ENCODE data around the gene GOLGA6A. TPM values are rescaled to one million over a fixed set of nuclear protein-coding genes. Genes with fewer than 3 reads are reported as not detected.

The GOLGA6A gene
- total RNA-seq, 1 experiment from 2014 or later = not detected

DNA sequence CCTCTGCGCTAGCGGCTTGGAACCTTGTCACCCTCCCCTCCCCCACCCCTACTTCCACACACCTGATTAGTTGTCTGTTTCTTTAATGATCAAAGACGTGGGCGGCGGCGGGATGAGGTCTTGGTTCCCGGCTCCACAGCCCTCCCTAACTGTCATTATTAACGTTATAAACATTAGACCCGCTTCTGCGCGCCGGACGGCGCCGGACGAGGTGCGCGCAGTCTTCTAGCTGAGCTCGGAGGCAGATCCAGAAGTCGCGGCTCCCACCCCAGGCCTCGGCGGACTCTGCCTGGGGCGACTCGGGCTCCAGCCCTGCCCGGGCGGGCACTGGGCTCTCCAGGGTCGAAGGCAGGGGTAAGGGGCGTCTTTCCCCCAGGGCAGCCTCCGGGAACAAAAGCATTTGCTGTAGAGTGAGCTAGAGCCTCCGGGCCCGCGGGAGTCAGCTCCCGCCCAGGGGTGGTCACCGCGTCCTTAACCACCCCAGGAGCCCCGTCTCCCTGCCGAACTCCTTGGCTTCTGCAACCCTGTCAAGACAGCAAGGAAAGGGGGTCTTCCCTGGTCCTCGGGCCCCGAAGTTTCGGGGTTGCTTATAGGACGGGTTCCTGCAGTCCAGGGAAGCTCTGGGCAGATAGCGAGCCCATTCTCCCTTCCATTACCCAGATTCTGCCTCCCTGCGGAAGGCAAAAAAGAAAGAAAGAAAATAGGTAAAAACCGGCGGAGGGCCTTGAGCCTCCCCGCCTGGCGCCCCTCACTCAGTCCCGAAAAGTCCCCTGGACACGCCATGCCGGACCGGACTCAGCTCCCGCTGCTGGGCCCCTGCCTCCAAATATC, 45.8 kb upstream of the GOLGA6A start:
- DNase-seq (ENCODE audit: low spot score) = peak; percentile 30
- intact Hi-C loops (cut with micrococcal nuclease; ENCODE audit: unreplicated experiment) = loop anchor here (1.0 to 5.0 kb wide), 4 partner anchors 156 to 194 kb away; no protein-coding TSS in a partner anchor
- TF ChIP-seq, protein P1, sequence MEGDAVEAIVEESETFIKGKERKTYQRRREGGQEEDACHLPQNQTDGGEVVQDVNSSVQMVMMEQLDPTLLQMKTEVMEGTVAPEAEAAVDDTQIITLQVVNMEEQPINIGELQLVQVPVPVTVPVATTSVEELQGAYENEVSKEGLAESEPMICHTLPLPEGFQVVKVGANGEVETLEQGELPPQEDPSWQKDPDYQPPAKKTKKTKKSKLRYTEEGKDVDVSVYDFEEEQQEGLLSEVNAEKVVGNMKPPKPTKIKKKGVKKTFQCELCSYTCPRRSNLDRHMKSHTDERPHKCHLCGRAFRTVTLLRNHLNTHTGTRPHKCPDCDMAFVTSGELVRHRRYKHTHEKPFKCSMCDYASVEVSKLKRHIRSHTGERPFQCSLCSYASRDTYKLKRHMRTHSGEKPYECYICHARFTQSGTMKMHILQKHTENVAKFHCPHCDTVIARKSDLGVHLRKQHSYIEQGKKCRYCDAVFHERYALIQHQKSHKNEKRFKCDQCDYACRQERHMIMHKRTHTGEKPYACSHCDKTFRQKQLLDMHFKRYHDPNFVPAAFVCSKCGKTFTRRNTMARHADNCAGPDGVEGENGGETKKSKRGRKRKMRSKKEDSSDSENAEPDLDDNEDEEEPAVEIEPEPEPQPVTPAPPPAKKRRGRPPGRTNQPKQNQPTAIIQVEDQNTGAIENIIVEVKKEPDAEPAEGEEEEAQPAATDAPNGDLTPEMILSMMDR (conservative IDR thresholded peaks at IDR 0.05; ENCODE audit: low read depth, low read length) = no peak
- peak; percentile 52 for TF ChIP-seq EZH2 (IDR thresholded peaks at IDR 0.05; ENCODE audit: borderline replicate concordance, low read depth, low read length, poor library complexity, severe bottlenecking)
- no TSS peak for BruUV-seq (replicated peaks)
- ChIA-PET POLR2A (ENCODE audit: low non-redundant PET) (no interaction called here), CTCF (interaction anchor here (0.6 to 1.7 kb wide), 11 partner anchors 22 to 195 kb away, joined by 3 to 29 read pairs (median 7); no protein-coding TSS in a partner anchor)
- no peaks in the 10 kb centered on the region for H3K36me3 ChIP-seq (ENCODE audit: insufficient read depth, low read length, poor library complexity, severe bottlenecking)
- H3K4me1 ChIP-seq (ENCODE audit: insufficient read depth, low read length, poor library complexity, severe bottlenecking) = peaks cover 22% of the 10 kb centered on the region
- H3K4me3 ChIP-seq (ENCODE audit: low read depth, low read length, poor library complexity, severe bottlenecking) = peak overlapping the region; percentile 42
- H3K9me3 ChIP-seq (ENCODE audit: low read depth, low read length, poor library complexity, severe bottlenecking) = no peaks in the 10 kb centered on the region
- H3K27ac ChIP-seq (ENCODE audit: low read depth, low read length, poor library complexity, severe bottlenecking) = no peak overlapping the region
- peaks cover 51% of the 10 kb centered on the region for H3K27me3 ChIP-seq (replicated peaks; ENCODE audit: insufficient read depth, low read depth, low read length, poor library complexity)

GRCh38 chr15:74127255-74127953, 45.1 kb upstream of the GOLGA6A start:
- POLR2A ChIA-PET (ENCODE audit: low non-redundant PET) = no interaction called here
- Histone ChIP-seq H3K27ac (ENCODE audit: low read depth, low read length, poor library complexity, severe bottlenecking) (no peak overlapping the region), H3K4me1 (ENCODE audit: insufficient read depth, low read length, poor library complexity, severe bottlenecking) (peaks cover 22% of the 10 kb centered on the region), H3K4me3 (ENCODE audit: low read depth, low read length, poor library complexity, severe bottlenecking) (peak overlapping the region; percentile 42), H3K9me3 (ENCODE audit: low read depth, low read length, poor library complexity, severe bottlenecking) (no peaks in the 10 kb centered on the region), H3K27me3 (replicated peaks; ENCODE audit: insufficient read depth, low read depth, low read length, poor library complexity) (peaks cover 44% of the 10 kb centered on the region), H3K36me3 (ENCODE audit: insufficient read depth, low read length, poor library complexity, severe bottlenecking) (no peaks in the 10 kb centered on the region)
- TF ChIP-seq, protein P1 (conservative IDR thresholded peaks at IDR 0.05; ENCODE audit: low read depth, low read length) = peak; percentile 98
- no peak for TF ChIP-seq EZH2 (IDR thresholded peaks at IDR 0.05; ENCODE audit: borderline replicate concordance, low read depth, low read length, poor library complexity, severe bottlenecking)
- no TSS peak for BruUV-seq (replicated peaks)
- CTCF ChIA-PET = interaction anchor here (0.6 to 1.7 kb wide), 8 partner anchors 73 to 194 kb away, joined by 3 to 29 read pairs (median 4); no protein-coding TSS in a partner anchor
- intact Hi-C loops (cut with micrococcal nuclease; ENCODE audit: unreplicated experiment) = loop anchor here (1.0 to 5.0 kb wide), 2 partner anchors 155 to 195 kb away; no protein-coding TSS in a partner anchor
- peak; percentile 94 for DNase-seq (ENCODE audit: low spot score)

- CTCF ChIA-PET = interaction anchor here (1.2 to 2.1 kb wide), 2 partner anchors 180 to 183 kb away, joined by 3 to 14 read pairs; no protein-coding TSS in a partner anchor
- Histone ChIP-seq H3K4me3 (ENCODE audit: low read depth, low read length, poor library complexity, severe bottlenecking) (no peak overlapping the region), H3K36me3 (ENCODE audit: insufficient read depth, low read length, poor library complexity, severe bottlenecking) (no peaks in the 10 kb centered on the region), H3K9me3 (ENCODE audit: low read depth, low read length, poor library complexity, severe bottlenecking) (no peaks in the 10 kb centered on the region), H3K27ac (ENCODE audit: low read depth, low read length, poor library complexity, severe bottlenecking) (no peak overlapping the region), H3K4me1 (ENCODE audit: insufficient read depth, low read length, poor library complexity, severe bottlenecking) (peaks cover 14% of the 10 kb centered on the region), H3K27me3 (replicated peaks; ENCODE audit: insufficient read depth, low read depth, low read length, poor library complexity) (peaks cover 19% of the 10 kb centered on the region)
- POLR2A ChIA-PET (ENCODE audit: low non-redundant PET) = no interaction called here
- BruUV-seq (replicated peaks) = no TSS peak
- intact Hi-C loops (cut with micrococcal nuclease; ENCODE audit: unreplicated experiment) = loop anchor here (5.0 kb wide), 1 partner anchor 152 kb away; no protein-coding TSS in a partner anchor
- TF ChIP-seq, protein P1 (conservative IDR thresholded peaks at IDR 0.05; ENCODE audit: low read depth, low read length) = no peak
- TF ChIP-seq EZH2 (IDR thresholded peaks at IDR 0.05; ENCODE audit: borderline replicate concordance, low read depth, low read length, poor library complexity, severe bottlenecking) = no peak
- no peak for DNase-seq (ENCODE audit: low spot score)
Measured at GRCh38 chr15:74124759-74125158, 42.4 kb upstream of the GOLGA6A start.

All from A673 (cell line).